HCT116 (cell line): ENCODE measurements around the gene LDB2.

Source experiments
- CTCF ChIP-seq, 3 experiments: fragments of 200-600 bp in 1 of 3; sonication (generic) in 1 of 3; IDR thresholded peaks in 2 of 3; conservative IDR thresholded peaks in 1 of 3; 2 replicates each; pipeline ENCODE4 v1.5.1; 2012 to 2017; ENCODE audit warnings: low read depth in 2 of 3, low read length in 2 of 3, antibody characterized with exemption in 1 of 3, borderline replicate concordance in 1 of 3, control low read depth in 1 of 3, mild to moderate bottlenecking in 1 of 3, mixed read lengths in 1 of 3, mixed run types in 1 of 3, moderate library complexity in 1 of 3; ENCODE audit not compliant: insufficient read depth in 1 of 3
- EZH2 ChIP-seq: fragments of 200-600 bp; sonication (generic); IDR thresholded peaks from 2 replicates; pipeline ENCODE4 v1.6.1; 2017; ENCODE audit warnings: antibody characterized with exemption, mixed run types
- POLR2A ChIP-seq: IDR thresholded peaks from 2 replicates; pipeline ENCODE4 v1.7.0; 2011; ENCODE audit warnings: borderline replicate concordance; ENCODE audit not compliant: insufficient read depth, insufficient read length; ENCODE audit errors: extremely low read depth
- POLR2AphosphoS5 ChIP-seq: IDR thresholded peaks from 2 replicates; pipeline ENCODE4 v1.6.1; 2011; ENCODE audit warnings: mild to moderate bottlenecking, low read depth, low read length, moderate library complexity
- RAD21 ChIP-seq: IDR thresholded peaks from 2 replicates; pipeline ENCODE4 v1.6.1; 2012; ENCODE audit warnings: low read depth, mild to moderate bottlenecking
- REST ChIP-seq: IDR thresholded peaks from 2 replicates; pipeline ENCODE4 v1.6.1; 2012; ENCODE audit warnings: low read depth
- ZFX ChIP-seq: fragments of 450-650 bp; IDR thresholded peaks from 2 replicates; pipeline ENCODE4 v1.6.1; 2017

GRCh38 chr4:16686195-16686594 is 212.2 kb downstream of the LDB2 start:
- TF ChIP-seq RAD21 (no peak), CTCF (IDR thresholded peaks at IDR 0.05 in 2 of 3, conservative IDR thresholded peaks at IDR 0.05 in 1 of 3; ENCODE audit: borderline replicate concordance in 1 of 3, insufficient read depth in 1 of 3, low read depth in 2 of 3, low read length in 2 of 3) (no peak), POLR2AphosphoS5 (no peak), POLR2A (no peak), REST (no peak), EZH2 (no peak), ZFX (no peak)
